Erythroblast (primary cell): ENCODE data around the gene MTHFD2.

Source experiments
- GATA1 ChIP-seq: IDR thresholded peaks from 2 replicates; pipeline ENCODE4 v1.6.1; 2011; ENCODE audit warnings: low read depth, mild to moderate bottlenecking, control low read depth, low read length, moderate library complexity
- POLR2A ChIP-seq: IDR thresholded peaks from 2 replicates; pipeline ENCODE4 v1.6.1; 2011; ENCODE audit warnings: mild to moderate bottlenecking, low read length

- TF ChIP-seq POLR2A: no peak
- TF ChIP-seq GATA1: no peak
These were observed 40.5 kb downstream of the MTHFD2 start for GRCh38 chr2:74238879-74239278.
